K562 (cell line): ENCODE measurements around the gene SP2. TPM values are rescaled to one million over a fixed set of nuclear protein-coding genes. Genes with fewer than 3 reads are reported as not detected.

Experiments used
- ATF6 ChIP-seq: sonication (generic); formaldehyde crosslinking; IDR thresholded peaks from 2 replicates; pipeline ENCODE4 v1.4.0; 2020; ENCODE audit warnings: mild to moderate bottlenecking, missing genetic modification reagents
- CUX1 ChIP-seq: fragments of 200-800 bp; sonication (Bioruptor generic); IDR thresholded peaks from 2 replicates; pipeline ENCODE4 v1.6.1; 2016; ENCODE audit warnings: missing genetic modification characterization, missing compliant biosample characterization
- HNRNPH1 ChIP-seq: fragments of 200-400 bp; formaldehyde crosslinking; optimal IDR thresholded peaks from 2 replicates; pipeline ENCODE3; 2017; ENCODE audit warnings: low read depth, mild to moderate bottlenecking, low read length, moderate library complexity
- MCM5 ChIP-seq: fragments of 450-650 bp; IDR thresholded peaks from 2 replicates; pipeline ENCODE4 v1.6.1; 2016; ENCODE audit warnings: low read depth
- PHB ChIP-seq: fragments of 250-450 bp; sonication (Bioruptor Pico); IDR thresholded peaks from 2 replicates; pipeline ENCODE4 v1.5.0; 2021
- POU5F1 ChIP-seq: fragments of 150-350 bp; IDR thresholded peaks from 2 replicates; pipeline ENCODE4 v1.6.1; 2014; ENCODE audit warnings: borderline replicate concordance, low read length, low read depth, mild to moderate bottlenecking; ENCODE audit not compliant: partially characterized antibody
- REST ChIP-seq, 2 experiments: fragments of 450-650 bp; formaldehyde crosslinking in 1 of 2; IDR thresholded peaks; 2 replicates each; pipeline versions ENCODE4 v1.4.0 to v1.6.1; 2014 to 2020; ENCODE audit warnings: mild to moderate bottlenecking in 2 of 2, borderline replicate concordance in 1 of 2, low read depth in 1 of 2
- SMARCE1 ChIP-seq: fragments of 450-650 bp; IDR thresholded peaks from 2 replicates; pipeline ENCODE4 v1.7.1; 2016; ENCODE audit warnings: mild to moderate bottlenecking
- SRSF3 ChIP-seq: fragments of 200-400 bp; formaldehyde crosslinking; IDR thresholded peaks from 2 replicates; pipeline ENCODE4 v1.6.1; 2016; ENCODE audit warnings: mild to moderate bottlenecking, low read length, moderate library complexity; ENCODE audit not compliant: insufficient read depth
- WHSC1 ChIP-seq: IDR thresholded peaks from one replicate; pipeline ENCODE4 v1.6.1; 2012; ENCODE audit warnings: low read length, control low read depth, inconsistent platforms
- ZNF512 ChIP-seq: IDR thresholded peaks from 2 replicates; pipeline ENCODE4 v1.6.1; 2016; ENCODE audit warnings: missing genetic modification characterization, missing compliant biosample characterization
- polyA plus RNA-seq, 8 experiments: library from polyadenylated mRNA; depleted of rRNA in 4 of 8; stranded (reverse) in 5 of 8; unstranded in 3 of 8; fragments of >200 nt; fragmentation: Nextera tagmentation in 2 of 8; fragmentation: Illumina TruSeq in 1 of 8; extraction: Ambion mirVana in 2 of 8; extraction: Trizol in 1 of 8; gene quantifications; 2 replicates each; pipeline versions ENCODE4 v1.2.1 to v1.2.3, GENCODE V29; 2011 to 2014; ENCODE audit warnings: inconsistent platforms in 1 of 8, missing spikeins in 1 of 8
- total RNA-seq, 7 experiments: library from RNA; depleted of rRNA in 6 of 7; stranded (reverse); fragments of >200 nt in 6 of 7; fragmentation: Illumina TruSeq in 2 of 7; extraction: Trizol in 2 of 7; gene quantifications; 2 replicates each; pipeline versions ENCODE4 v1.2.1 to v1.2.3, GENCODE V29; 2011 to 2021; ENCODE audit warnings: low replicate concordance in 1 of 7

Gene SP2
- total and polyA plus RNA-seq, 9 of the 15 experiments (the other 6 are each of a cell fraction or from before 2014, with no cell fraction given) = 0.77 to 22.3 (median 2.3) TPM

GRCh38 chr17:47866941-47867340 is 29.1 kb upstream of the SP2 start (continued):
- TF ChIP-seq REST (IDR thresholded peaks at IDR 0.05; ENCODE audit: borderline replicate concordance) (no peak; the same call in 1 of the 2 replicates), REST (CRISPR knock-in tag; IDR thresholded peaks at IDR 0.05; ENCODE audit: low read depth) (no peak), MCM5 (no peak), ZNF512 (tag) (no peak), PHB (CRISPR knock-in tag) (no peak), CUX1 (CRISPR knock-in tag) (0 out of 2 replicates have a peak, but pooled peaks have one; percentile 50), HNRNPH1 (no peak), SRSF3 (no peak), ATF6 (CRISPR knock-in tag) (no peak), POU5F1 (no peak), WHSC1 (no peak), SMARCE1 (peak; percentile 99)
